C4-2B (cell line): Measurements from ENCODE around the gene MSI2.

ENCODE experiments used
- H3K27ac ChIP-seq: fragments of 450-650 bp; 2 replicates; pipeline ENCODE4 v1.5.1; 2017
- ZFX ChIP-seq: fragments of 450-650 bp; IDR thresholded peaks from 2 replicates; pipeline ENCODE4 v1.6.1; 2017
- TF ChIP-seq, protein P1 (sequence below): fragments of 450-650 bp; conservative IDR thresholded peaks from 2 replicates; pipeline ENCODE4 v1.5.1; 2017; ENCODE audit warnings: mild to moderate bottlenecking

Gene MSI2

DNA sequence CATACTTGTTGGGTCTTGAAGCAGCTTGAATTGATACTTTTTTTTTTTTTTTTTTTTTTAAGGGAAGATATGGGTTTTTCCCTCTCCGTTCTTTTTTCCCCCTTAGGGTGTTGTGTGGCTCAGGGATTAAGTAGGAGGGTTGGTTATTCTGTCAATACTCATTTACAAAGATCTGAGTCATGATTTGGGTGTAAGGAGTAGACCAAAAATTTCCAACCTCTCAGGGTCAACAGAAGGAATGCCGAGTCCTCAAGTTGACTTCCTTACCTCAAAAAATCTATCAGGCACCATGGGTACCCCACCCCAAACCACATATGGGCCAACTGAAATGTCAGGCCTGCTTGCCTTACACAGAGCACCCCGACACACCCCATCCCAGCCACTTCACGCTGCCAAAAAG, 258.3 kb downstream of the MSI2 start:
- H3K27ac ChIP-seq = no peak overlapping the region
- TF ChIP-seq, protein P1, sequence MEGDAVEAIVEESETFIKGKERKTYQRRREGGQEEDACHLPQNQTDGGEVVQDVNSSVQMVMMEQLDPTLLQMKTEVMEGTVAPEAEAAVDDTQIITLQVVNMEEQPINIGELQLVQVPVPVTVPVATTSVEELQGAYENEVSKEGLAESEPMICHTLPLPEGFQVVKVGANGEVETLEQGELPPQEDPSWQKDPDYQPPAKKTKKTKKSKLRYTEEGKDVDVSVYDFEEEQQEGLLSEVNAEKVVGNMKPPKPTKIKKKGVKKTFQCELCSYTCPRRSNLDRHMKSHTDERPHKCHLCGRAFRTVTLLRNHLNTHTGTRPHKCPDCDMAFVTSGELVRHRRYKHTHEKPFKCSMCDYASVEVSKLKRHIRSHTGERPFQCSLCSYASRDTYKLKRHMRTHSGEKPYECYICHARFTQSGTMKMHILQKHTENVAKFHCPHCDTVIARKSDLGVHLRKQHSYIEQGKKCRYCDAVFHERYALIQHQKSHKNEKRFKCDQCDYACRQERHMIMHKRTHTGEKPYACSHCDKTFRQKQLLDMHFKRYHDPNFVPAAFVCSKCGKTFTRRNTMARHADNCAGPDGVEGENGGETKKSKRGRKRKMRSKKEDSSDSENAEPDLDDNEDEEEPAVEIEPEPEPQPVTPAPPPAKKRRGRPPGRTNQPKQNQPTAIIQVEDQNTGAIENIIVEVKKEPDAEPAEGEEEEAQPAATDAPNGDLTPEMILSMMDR = no peak
- no peak for TF ChIP-seq ZFX

DNA sequence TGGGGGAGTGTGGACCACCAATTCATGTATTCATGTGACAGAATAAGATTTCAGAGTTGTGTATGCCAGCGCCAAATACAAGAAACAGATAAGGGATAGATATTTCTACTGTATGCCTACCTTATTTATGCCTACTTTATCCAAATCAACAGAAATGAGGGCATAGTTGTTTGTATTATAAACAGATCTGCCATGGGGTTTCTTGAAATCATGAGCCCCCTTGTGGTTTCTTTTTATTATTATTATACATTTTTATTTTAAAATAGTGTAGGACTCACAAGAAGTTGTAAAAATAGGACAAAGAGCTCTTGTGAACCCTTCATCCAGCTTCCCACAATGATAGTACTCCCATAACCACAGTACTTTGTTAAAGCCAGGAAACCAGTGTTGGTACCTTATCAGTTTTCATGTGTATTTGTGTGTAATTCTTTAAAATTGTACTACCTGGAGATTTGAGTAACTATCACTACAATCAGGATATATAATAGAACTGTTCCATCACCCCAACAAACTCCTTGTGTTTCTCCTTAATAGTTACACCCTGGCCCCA, 259.4 kb downstream of the MSI2 start:
- no peak overlapping the region for H3K27ac ChIP-seq

DNA sequence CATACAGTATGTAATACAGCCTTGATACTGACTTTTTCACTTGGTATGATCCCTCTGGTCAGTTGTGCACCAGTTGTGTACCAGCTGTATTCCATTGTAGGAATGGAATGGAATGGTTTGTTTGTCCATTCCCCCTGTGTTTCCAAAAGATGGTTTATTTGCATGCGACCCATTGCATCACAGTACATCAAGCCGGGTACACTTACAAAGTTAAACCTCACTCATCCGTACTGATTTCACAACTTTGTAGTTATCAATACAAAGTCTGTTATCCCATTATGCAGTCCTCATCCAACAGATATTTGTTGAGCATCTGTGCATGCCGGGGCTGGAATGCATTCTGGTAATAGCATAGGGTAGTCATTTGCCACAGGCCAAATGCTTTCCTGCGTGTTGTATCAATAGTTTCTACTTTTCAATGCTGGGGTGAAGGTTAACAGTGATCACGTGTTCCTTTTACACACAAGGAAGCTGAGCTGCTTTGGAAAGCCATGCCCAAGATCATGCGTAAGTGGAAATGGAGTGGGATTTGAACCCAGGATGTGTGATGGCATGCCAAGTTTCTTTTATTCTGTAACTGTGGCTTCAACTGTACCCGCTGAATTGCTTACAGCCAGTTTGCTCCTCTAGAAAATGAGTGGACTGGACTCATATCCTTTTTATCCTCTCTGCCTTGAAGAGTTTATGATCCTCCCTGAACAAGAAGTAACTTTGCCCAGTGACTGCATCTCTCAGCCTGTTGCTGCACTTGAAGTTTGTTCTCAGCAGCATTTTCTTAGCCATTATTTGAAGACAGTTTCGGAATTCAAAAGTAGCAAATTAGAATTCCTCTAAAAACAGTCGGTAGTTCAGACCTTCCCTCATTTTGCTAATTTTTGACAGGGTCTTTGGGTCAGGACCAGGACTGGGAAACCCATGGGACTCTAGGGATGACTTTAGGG, 260.2 kb downstream of the MSI2 start:
- H3K27ac ChIP-seq = no peak overlapping the region
- TF ChIP-seq, protein P1 = no peak
- no peak for TF ChIP-seq ZFX

More for the DNA sequence above, 259.4 kb downstream of the MSI2 start:
- TF ChIP-seq, protein P1 = no peak
- no peak for TF ChIP-seq ZFX

DNA sequence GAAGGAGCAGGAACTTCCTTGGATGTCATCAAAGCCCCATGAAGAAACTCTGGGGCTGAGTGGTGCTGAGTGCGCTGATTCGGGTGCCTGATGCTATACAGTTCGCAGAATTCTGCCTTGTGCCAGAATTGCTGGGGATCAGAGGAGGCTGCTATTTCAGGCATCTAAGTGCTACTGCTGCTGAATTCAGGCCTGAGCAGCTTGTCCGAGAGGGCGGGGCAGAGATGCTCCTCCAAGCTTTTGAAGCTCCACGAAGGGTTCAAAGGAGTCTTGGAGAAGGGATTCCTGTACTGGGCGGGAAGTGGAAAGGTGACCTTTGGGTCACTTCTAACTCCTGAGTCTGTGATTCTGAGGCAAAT, 260.9 kb downstream of the MSI2 start:
- no peak overlapping the region for H3K27ac ChIP-seq
- no peak for TF ChIP-seq ZFX
- TF ChIP-seq, protein P1 = no peak

DNA sequence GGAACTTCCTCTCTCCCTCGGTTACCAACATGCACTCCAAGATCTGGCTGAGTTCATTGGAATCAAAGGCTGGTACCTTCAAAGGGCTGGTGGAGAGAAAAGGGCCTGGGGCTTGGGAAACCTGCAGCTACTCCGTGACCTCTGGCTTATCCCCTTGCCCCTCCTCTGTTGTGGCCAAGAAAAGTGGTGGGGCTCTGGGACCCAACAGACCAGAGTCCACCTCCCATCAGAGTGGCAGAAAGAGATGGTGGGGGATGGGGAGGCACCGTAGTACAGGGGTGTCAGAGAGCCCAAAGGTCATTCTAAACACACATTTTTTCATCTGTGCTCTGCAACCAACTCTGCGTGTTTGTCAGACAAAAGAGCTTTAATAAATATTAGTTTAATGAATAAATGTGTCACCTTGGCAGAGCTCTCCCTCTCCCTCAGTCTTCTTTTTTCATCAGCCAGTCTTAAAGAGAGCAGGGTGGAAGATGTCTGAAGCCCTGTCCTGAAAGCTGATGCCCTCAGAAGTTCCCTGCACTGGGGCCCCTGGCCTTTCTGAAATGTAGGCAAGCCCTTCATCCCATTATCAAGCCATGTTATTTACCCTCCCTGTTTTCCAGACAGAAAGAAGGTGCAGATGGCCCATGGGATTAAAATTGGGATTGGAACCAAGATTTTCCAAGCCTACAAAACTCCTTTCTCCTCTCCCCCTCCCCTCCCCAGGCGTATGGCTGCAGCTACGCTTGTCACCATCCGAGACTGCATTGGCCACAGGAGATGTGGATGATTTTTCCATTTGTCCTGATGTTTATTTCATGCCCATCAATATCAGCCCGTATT, 261.5 kb downstream of the MSI2 start:
- no peak overlapping the region for H3K27ac ChIP-seq
- no peak for TF ChIP-seq ZFX
- TF ChIP-seq, protein P1 = no peak

DNA sequence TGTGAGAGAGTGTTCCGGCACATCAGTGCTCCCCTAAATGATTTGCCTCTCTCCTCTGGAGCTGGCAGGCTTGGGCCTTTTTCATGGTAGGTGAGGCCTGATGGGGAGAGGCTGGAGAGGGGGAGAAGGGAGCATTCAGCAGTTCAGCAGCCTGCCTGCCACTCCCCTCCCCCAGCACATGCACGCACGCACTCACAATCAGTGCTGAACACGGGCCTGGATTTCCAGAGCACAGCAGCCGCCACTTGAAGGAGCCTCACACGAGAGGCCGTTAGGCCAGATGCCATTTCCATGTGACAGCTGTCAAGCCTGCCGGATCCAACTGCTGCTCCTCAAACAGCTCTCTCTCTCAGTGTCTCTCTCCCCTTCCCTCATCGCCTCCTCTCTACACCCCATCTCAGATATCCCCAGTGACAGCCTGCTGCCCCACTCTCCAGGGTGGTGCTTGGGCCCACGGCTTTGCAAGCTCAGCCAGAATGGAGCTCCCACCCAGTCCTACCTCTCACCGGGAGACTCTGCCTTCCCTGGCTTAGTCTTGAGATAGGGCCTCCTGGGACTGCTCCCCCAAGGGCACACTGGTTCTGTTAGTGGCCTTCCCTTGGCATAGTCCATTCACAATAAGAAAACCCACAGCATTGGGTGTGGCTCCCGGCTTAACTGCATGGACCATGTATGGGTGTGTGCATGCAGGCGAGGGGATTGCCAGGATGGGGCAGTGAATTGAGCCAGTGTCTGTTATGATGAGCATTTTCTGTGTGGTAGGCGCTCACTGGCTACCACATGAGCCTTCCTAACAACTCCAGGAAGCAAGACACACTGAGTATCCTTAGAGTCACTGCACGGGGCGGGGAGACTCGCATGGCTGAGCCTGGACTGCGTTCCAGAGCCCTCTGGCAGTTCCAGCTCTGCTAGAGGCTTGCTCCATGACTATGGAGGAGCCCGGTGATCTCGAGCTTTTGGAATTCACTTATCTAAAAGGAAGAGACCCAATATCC, 262.6 kb downstream of the MSI2 start:
- H3K27ac ChIP-seq = no peak overlapping the region
- TF ChIP-seq, protein P1 = no peak
- TF ChIP-seq ZFX = no peak
